OCI-M2 (cell line): ENCODE results near the gene RUNDC3A.

Experiments used
- DNase-seq: peaks from one replicate; lab custom pipeline; 2025; ENCODE audit not compliant: unreplicated experiment; lab: John Stamatoyannopoulos, UW

The RUNDC3A gene

GRCh38 chr17:44283344-44284023 lies 24.9 kb upstream of the RUNDC3A start:
- no peak for DNase-seq

GRCh38 chr17:44284024-44284400 lies 24.4 kb upstream of the RUNDC3A start:
- DNase-seq = no peak

GRCh38 chr17:44287651-44288050 lies 20.8 kb upstream of the RUNDC3A start:
- no peak for DNase-seq

- no peak for DNase-seq
Observed at GRCh38 chr17:44293509-44294226, 14.7 kb upstream of the RUNDC3A start.

- DNase-seq = no peak
Observed at GRCh38 chr17:44297975-44298374, 10.4 kb upstream of the RUNDC3A start.

- DNase-seq = no peak
Observed at GRCh38 chr17:44304651-44305050, 3.8 kb upstream of the RUNDC3A start.

- DNase-seq = no peak
Observed at GRCh38 chr17:44307387-44308186, 814 bp upstream of the RUNDC3A start.

GRCh38 chr17:44308865-44309264 lies 464 bp downstream of the RUNDC3A start:
- no peak for DNase-seq

GRCh38 chr17:44309472-44309871 lies 1.1 kb downstream of the RUNDC3A start:
- no peak for DNase-seq

- no peak for DNase-seq
Observed at GRCh38 chr17:44310188-44310587, 1.8 kb downstream of the RUNDC3A start.

- DNase-seq = no peak
Observed at GRCh38 chr17:44310609-44311376, 2.4 kb downstream of the RUNDC3A start.

GRCh38 chr17:44311562-44312181 lies 3.3 kb downstream of the RUNDC3A start:
- DNase-seq = no peak

- no peak for DNase-seq
Observed at GRCh38 chr17:44312396-44313104, 4.1 kb downstream of the RUNDC3A start.

- no peak for DNase-seq
Observed at GRCh38 chr17:44314031-44314430, 5.6 kb downstream of the RUNDC3A start.

- DNase-seq = no peak
Observed at GRCh38 chr17:44314524-44314868, 6.1 kb downstream of the RUNDC3A start.

- no peak for DNase-seq
Observed at GRCh38 chr17:44314869-44315661, 6.7 kb downstream of the RUNDC3A start.

GRCh38 chr17:44315760-44316731 lies 7.6 kb downstream of the RUNDC3A start:
- no peak for DNase-seq

- DNase-seq = no peak
Observed at GRCh38 chr17:44317545-44317944, 9.1 kb downstream of the RUNDC3A start.
